ENCODE data around the gene ARVCF.

ARVCF gene

DNA sequence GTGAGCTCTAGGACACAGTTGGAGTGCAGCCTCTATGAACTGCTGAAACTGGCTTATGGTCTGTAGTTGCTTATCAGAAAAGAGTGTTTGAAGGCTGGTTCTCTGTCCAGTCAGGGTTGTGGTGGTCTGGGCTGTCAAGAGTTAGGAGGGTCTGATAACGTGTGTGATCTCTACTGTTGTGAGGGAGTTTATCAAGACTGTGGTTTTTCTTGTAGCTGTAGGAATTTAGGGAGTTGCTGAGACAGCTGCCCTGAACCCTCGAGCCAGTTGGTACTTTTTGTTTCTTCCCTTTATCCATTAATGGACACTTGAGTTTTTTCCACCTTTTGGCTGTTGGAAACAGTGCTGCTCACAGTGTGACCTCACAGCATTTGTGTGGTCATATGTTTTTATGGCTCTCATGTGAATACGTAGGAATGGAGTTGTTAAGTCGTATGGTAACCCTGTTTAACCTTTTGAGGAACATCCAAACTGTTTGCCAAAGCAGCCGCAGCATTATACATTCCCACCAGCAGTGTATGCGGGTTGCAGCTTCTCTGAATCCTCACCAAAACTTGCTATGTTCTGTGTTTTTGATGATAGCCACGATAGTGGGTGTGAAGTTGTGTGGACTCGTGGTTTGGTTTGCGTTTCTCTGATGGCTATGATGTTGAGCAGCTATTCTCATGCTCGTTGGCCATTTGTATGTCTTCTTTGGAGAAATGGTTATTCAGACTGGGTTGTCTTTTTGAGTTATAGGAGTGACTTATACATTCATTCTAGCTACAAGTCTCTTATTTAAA is 42.6 kb upstream of the ARVCF start:
- no peak overlapping the region for H3K4me2 ChIP-seq (ENCODE audit: low read length)
- H3K27me3 ChIP-seq (ENCODE audit: control insufficient read depth, insufficient read depth, low read length) = no peaks in the 10 kb centered on the region
- H3K4me1 ChIP-seq (ENCODE audit: control insufficient read depth, insufficient read depth, low read length) = peaks cover 25% of the 10 kb centered on the region
- H3K9me3 ChIP-seq (replicated peaks; ENCODE audit: low read length) = no peaks in the 10 kb centered on the region
- H3K36me3 ChIP-seq (ENCODE audit: insufficient read depth, low read length) = peaks cover 60% of the 10 kb centered on the region
- H3K9ac ChIP-seq (ENCODE audit: low read depth, low read length) = no peak overlapping the region
- no peak overlapping the region for H3K4me3 ChIP-seq (ENCODE audit: low read length)

DNA sequence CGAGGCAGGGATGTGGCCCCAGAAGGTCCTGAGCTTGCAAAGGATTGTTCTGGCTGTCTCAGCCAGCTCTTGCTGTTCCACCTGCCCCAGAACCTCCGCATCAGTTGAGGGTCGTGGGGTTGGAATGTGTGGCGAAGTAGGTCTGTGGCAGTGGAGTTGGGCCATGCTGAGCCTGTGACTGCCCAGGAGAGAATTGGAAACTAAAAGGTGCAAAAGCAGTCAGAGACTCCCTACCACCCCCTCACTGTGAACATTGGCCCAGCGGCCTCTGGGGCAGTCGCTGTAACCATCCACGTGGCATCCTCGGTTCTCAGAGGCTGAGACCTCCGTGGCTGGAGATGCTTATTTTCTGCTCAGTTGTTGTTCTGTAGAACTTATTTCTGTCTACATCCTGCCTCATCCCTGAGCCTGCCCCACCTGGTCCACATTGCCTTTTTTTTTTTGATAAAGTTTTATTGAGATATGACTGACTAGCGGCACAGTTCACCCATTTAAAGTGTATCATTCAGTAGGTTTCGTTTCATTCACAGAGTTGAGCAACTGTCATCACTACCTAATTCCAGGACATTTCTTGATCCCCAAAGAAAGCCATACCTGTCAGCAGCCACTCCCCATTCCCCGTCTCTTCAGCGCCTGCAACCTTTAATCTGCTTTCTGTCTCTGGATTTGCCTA is 41.1 kb upstream of the ARVCF start:
- Histone ChIP-seq H3K9ac (ENCODE audit: low read depth, low read length) (no peak overlapping the region), H3K4me3 (ENCODE audit: low read length) (no peak overlapping the region), H3K27me3 (ENCODE audit: control insufficient read depth, insufficient read depth, low read length) (no peaks in the 10 kb centered on the region), H3K4me1 (ENCODE audit: control insufficient read depth, insufficient read depth, low read length) (peaks cover 21% of the 10 kb centered on the region), H3K4me2 (ENCODE audit: low read length) (no peak overlapping the region), H3K9me3 (replicated peaks; ENCODE audit: low read length) (no peaks in the 10 kb centered on the region), H3K36me3 (ENCODE audit: insufficient read depth, low read length) (peaks cover 62% of the 10 kb centered on the region)

DNA sequence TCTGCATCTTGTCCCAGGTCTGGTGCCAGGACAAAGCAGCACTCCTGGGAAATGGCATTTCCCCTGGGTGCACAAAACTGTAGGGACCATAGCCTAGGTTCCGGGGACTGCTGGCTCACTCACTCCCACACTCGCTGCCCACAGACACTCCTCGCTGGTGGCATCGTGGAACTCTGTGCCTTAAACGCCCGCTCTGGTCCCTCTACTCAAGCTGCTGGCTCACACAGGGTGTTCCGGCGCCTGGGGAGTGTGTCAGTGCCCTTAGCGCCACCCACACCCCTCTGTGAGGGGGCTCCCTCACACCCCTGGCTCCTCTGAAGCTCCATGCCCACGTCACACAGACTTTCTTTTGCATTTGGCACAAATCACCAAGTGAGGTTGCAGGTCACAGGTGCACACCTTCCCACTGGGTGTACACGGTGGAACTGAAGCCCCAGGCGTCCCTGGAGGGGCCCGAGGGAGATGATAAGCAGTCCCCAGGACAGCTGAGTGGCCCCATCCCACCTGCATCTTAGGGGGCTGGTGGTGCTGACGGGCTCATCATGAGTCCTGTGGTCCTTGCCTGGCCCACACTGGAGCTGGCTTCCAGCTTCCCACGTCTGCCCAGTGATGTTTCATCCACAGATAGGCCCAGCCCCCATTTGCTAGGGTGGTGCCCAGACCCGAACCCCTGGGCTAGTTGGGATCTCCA is 40.2 kb upstream of the ARVCF start:
- H3K9ac ChIP-seq (ENCODE audit: low read depth, low read length) = no peak overlapping the region
- peaks cover 12% of the 10 kb centered on the region for H3K4me1 ChIP-seq (ENCODE audit: control insufficient read depth, insufficient read depth, low read length)
- H3K27me3 ChIP-seq (ENCODE audit: control insufficient read depth, insufficient read depth, low read length) = no peaks in the 10 kb centered on the region
- peaks cover 61% of the 10 kb centered on the region for H3K36me3 ChIP-seq (ENCODE audit: insufficient read depth, low read length)
- no peak overlapping the region for H3K4me3 ChIP-seq (ENCODE audit: low read length)
- no peaks in the 10 kb centered on the region for H3K9me3 ChIP-seq (replicated peaks; ENCODE audit: low read length)
- no peak overlapping the region for H3K4me2 ChIP-seq (ENCODE audit: low read length)

DNA sequence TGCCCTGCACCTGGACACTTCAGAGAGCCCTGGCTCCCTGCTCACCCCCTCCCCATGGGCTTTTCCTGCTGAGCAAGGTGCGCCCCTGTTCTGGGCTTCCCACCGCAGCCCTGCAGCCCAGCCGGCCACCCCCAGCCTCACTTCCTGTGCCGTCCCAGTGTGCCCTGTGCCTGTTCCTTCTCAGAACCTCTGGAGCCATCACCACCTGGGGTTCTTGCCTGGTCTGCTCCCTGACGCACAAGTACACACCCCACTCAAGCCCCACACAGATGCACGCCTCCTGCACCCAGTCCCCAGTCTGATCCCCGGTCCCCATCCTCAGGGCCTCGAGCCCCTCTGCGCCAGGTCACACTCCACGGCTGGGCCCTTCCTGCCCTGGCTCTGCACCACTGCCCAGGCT is 39.5 kb upstream of the ARVCF start:
- Histone ChIP-seq H3K9ac (ENCODE audit: low read depth, low read length) (no peak overlapping the region), H3K36me3 (ENCODE audit: insufficient read depth, low read length) (peaks cover 59% of the 10 kb centered on the region)

DNA sequence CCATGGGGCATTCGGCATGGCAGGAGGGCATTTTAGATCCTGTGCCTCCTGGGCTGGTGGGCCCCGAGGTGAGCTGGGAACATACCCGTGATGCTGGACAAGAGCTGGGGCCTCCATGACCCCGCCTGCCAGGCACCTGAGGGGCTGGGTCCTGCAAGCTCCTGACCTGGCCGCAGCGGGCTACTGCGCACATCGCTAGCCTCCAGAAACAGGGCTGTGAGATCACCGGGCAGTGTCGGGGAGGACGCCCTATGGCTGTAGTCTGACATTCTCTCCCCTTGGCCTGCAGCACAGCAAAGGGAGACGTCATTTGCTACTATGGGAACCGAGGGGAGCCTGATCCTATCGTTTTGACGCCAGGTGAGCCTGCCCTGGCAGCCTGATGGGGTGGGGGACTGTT is 39.0 kb upstream of the ARVCF start:
- H3K4me2 ChIP-seq (ENCODE audit: low read length) = no peak overlapping the region
- H3K27me3 ChIP-seq (ENCODE audit: control insufficient read depth, insufficient read depth, low read length) = no peaks in the 10 kb centered on the region
- H3K9ac ChIP-seq (ENCODE audit: low read depth, low read length) = no peak overlapping the region
- no peak overlapping the region for H3K4me3 ChIP-seq (ENCODE audit: low read length)
- peaks cover 54% of the 10 kb centered on the region for H3K36me3 ChIP-seq (ENCODE audit: insufficient read depth, low read length)
- no peaks in the 10 kb centered on the region for H3K4me1 ChIP-seq (ENCODE audit: control insufficient read depth, insufficient read depth, low read length)
- no peaks in the 10 kb centered on the region for H3K9me3 ChIP-seq (replicated peaks; ENCODE audit: low read length)

More for the DNA sequence above, 39.5 kb upstream of the ARVCF start:
- no peaks in the 10 kb centered on the region for H3K9me3 ChIP-seq (replicated peaks; ENCODE audit: low read length)
- H3K27me3 ChIP-seq (ENCODE audit: control insufficient read depth, insufficient read depth, low read length) = no peaks in the 10 kb centered on the region
- H3K4me1 ChIP-seq (ENCODE audit: control insufficient read depth, insufficient read depth, low read length) = peaks cover 5% of the 10 kb centered on the region
- H3K4me3 ChIP-seq (ENCODE audit: low read length) = no peak overlapping the region
- H3K4me2 ChIP-seq (ENCODE audit: low read length) = no peak overlapping the region

DNA sequence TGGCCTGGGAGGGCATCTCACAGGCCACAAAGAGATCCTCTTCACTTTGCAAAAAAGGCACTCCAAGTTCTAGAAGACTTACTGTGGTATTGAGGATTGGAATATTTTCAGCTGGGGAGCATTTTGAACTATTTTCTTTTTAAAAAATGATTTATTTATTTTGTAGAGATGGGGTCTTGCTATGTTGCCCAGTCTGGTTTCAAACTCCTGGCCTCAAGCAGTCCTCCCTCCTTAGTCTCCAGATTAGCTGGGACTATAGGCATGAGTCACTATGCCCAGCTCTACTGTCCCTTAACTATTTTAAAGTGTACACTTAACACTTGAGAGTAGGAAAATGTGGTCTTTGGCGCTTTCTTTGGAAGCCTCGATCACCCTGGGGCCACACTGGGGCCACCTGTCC is 38.5 kb upstream of the ARVCF start:
- Histone ChIP-seq H3K4me2 (ENCODE audit: low read length) (no peak overlapping the region), H3K9me3 (replicated peaks; ENCODE audit: low read length) (no peaks in the 10 kb centered on the region), H3K9ac (ENCODE audit: low read depth, low read length) (no peak overlapping the region), H3K4me1 (ENCODE audit: control insufficient read depth, insufficient read depth, low read length) (no peaks in the 10 kb centered on the region), H3K36me3 (ENCODE audit: insufficient read depth, low read length) (peaks cover 54% of the 10 kb centered on the region), H3K27me3 (ENCODE audit: control insufficient read depth, insufficient read depth, low read length) (no peaks in the 10 kb centered on the region), H3K4me3 (ENCODE audit: low read length) (no peak overlapping the region)

DNA sequence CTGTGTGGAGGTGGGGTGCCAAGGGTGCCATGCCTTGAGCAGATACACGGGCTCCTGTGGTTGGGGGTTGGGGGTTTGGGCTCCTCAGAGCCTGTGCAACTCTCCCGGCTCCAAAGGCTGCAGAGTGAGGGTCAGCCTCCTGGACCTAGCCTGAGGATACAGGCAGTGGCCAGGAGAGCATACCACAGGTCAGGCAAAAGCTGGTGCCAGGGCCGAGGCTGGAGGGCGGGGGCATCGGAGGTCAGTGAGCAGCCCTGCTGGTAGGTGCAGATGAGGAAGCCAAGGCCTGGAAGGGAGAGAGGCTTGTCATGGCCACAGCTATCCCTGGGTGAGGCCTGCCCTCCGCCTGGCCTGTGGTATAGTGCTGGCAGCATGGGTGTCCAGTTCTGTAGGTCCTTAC is 37.9 kb upstream of the ARVCF start:
- Histone ChIP-seq H3K9ac (ENCODE audit: low read depth, low read length) (no peak overlapping the region), H3K4me3 (ENCODE audit: low read length) (no peak overlapping the region), H3K4me1 (ENCODE audit: control insufficient read depth, insufficient read depth, low read length) (no peaks in the 10 kb centered on the region), H3K27me3 (ENCODE audit: control insufficient read depth, insufficient read depth, low read length) (no peaks in the 10 kb centered on the region), H3K4me2 (ENCODE audit: low read length) (no peak overlapping the region), H3K36me3 (ENCODE audit: insufficient read depth, low read length) (peaks cover 54% of the 10 kb centered on the region), H3K9me3 (replicated peaks; ENCODE audit: low read length) (no peaks in the 10 kb centered on the region)

DNA sequence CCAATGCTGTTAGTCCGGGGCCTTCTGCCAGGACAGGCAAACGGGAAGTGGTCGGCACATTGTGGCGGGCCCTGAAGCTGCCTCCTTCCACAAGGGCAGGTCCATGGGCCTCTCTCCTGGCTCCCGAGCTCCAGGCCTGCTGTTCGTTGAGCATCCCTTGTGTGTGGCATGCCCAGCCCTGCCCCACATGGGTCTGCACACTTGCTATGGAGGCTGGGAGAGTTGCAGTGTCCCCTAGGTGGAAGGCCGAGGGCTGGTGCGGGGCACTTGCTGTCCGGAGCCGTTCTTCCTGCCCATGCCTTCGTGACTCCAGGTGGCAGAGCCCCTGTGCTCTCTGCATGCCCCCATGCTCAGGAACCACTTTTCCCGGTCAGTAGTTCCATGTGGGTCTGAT is 37.4 kb upstream of the ARVCF start:
- no peaks in the 10 kb centered on the region for H3K27me3 ChIP-seq (ENCODE audit: control insufficient read depth, insufficient read depth, low read length)
- no peak overlapping the region for H3K9ac ChIP-seq (ENCODE audit: low read depth, low read length)
- peaks cover 55% of the 10 kb centered on the region for H3K36me3 ChIP-seq (ENCODE audit: insufficient read depth, low read length)
- no peaks in the 10 kb centered on the region for H3K9me3 ChIP-seq (replicated peaks; ENCODE audit: low read length)
- no peaks in the 10 kb centered on the region for H3K4me1 ChIP-seq (ENCODE audit: control insufficient read depth, insufficient read depth, low read length)
- H3K4me2 ChIP-seq (ENCODE audit: low read length) = no peak overlapping the region
- no peak overlapping the region for H3K4me3 ChIP-seq (ENCODE audit: low read length)

DNA sequence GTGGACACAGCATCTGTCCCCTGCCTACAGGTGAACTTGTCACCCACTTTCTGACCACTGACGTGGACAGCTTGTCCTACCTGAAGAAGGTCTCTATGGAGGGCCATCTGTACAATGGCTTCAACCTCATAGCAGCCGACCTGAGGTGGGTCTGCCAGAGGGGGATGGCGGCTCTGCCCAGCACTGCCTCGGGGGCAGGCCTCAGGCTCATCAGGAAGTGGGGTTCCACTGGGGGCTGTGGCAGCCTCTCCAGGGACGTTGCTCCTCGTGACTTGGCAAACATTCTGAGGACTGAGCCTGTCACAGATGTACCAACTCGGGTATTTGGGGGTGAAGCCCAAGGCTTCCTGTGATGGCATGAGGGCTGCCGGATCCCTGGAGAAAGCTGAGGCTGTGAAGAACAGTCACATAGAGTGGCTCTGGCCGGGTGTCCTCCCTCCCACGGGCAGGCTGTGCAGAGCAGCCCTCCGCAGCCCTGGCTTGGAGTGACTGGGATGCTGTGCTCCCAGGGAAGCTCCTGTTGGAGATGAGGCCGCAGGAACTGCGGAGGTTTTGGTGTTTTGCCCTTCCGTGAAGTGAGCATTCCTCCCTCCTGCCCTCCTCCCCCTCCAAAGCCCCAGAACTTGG is 36.9 kb upstream of the ARVCF start:
- Histone ChIP-seq H3K4me3 (ENCODE audit: low read length) (no peak overlapping the region), H3K9me3 (replicated peaks; ENCODE audit: low read length) (no peaks in the 10 kb centered on the region), H3K27me3 (ENCODE audit: control insufficient read depth, insufficient read depth, low read length) (no peaks in the 10 kb centered on the region), H3K4me2 (ENCODE audit: low read length) (no peak overlapping the region), H3K4me1 (ENCODE audit: control insufficient read depth, insufficient read depth, low read length) (no peaks in the 10 kb centered on the region), H3K9ac (ENCODE audit: low read depth, low read length) (no peak overlapping the region), H3K36me3 (ENCODE audit: insufficient read depth, low read length) (peaks cover 58% of the 10 kb centered on the region)

DNA sequence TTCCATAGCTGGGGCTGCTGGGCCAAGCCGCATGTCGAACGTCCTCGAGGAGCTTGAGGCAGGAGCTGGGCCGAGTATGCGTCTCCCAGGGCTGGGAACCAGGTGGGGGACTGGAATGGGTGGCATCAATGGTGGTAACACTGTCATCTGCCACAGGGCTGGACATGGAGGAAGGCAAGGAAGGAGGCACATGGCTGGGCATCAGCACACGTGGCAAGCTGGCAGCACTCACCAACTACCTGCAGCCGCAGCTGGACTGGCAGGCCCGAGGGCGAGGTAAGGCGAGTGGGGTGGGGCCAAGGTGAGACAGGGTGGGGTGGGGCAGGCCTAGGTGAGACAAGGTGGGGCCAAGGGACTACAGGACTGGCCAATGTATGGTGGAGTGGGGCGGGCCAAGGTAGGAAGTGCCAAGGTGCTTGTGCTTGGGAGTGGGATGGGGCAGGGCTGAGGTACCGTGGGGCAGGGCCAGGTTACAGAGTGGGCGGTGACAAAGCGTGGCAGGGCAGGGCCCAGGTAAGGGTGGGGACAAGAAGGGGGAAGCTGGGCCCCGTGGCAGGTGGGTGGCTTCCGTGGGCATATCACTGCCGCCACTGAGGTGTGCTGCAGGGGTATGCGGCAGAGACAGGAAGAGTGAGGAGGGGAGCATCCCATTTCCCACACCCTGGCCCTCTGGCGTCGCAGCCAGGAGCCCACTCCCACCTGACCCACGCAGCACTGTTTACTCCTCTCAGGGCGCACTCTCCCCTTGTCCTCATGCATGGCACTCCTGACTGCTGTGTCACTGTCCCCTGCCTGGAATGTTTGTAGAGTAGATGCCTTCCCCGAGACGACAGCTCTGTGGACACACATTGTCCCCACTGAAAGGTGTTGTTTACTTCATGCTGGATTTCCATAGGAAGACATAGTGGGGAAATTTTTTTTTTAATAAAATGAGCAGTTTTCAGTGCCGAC is 36.0 kb upstream of the ARVCF start:
- H3K36me3 ChIP-seq (ENCODE audit: insufficient read depth, low read length) = peaks cover 54% of the 10 kb centered on the region
- no peak overlapping the region for H3K4me2 ChIP-seq (ENCODE audit: low read length)
- H3K4me3 ChIP-seq (ENCODE audit: low read length) = no peak overlapping the region
- no peak overlapping the region for H3K9ac ChIP-seq (ENCODE audit: low read depth, low read length)
- H3K4me1 ChIP-seq (ENCODE audit: control insufficient read depth, insufficient read depth, low read length) = no peaks in the 10 kb centered on the region
- no peaks in the 10 kb centered on the region for H3K9me3 ChIP-seq (replicated peaks; ENCODE audit: low read length)
- H3K27me3 ChIP-seq (ENCODE audit: control insufficient read depth, insufficient read depth, low read length) = no peaks in the 10 kb centered on the region

Measured in skeletal muscle satellite cell (primary cell).